AG08395 (cell line): Measurements from ENCODE around the gene PIP5K1B.

Experiments used
- DNase-seq: peaks from one replicate; pipeline ENCODE4 v3.0.0; 2012; ENCODE audit warnings: mixed read lengths, low spot score

The PIP5K1B gene

DNA sequence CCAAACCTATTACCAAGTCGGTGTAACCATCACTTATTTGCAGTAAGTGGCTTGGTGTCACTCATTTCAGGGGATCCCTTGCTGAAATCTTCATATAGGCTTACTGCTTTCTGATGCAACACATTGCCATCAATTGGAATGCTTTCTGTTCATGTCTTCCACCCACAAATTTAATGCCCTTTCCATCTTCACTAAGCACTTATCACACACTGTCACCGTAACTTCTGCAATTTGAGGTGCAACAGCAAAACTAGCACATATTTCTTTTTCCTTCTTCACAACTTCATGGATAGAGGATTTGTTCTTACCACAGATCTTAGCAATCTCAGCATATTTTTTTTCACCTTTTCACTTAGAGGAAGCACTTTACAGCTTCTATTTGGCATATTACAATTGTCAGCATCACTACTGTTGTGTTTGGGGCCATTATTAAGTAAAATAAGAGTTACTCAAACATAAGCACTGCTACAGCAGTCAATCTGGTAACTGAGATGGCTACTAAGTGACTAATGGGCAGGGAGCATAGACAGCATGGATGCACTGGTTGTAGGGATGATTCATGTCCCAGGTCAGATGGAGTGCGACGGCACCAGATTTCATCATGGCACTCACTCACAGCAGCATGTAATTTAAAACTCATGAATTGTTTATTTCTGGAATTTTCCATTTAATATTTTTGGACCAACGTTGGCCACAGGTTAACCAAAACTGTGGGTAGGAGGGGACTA is 70.1 kb downstream of the PIP5K1B start:
- DNase-seq: no peak

DNA sequence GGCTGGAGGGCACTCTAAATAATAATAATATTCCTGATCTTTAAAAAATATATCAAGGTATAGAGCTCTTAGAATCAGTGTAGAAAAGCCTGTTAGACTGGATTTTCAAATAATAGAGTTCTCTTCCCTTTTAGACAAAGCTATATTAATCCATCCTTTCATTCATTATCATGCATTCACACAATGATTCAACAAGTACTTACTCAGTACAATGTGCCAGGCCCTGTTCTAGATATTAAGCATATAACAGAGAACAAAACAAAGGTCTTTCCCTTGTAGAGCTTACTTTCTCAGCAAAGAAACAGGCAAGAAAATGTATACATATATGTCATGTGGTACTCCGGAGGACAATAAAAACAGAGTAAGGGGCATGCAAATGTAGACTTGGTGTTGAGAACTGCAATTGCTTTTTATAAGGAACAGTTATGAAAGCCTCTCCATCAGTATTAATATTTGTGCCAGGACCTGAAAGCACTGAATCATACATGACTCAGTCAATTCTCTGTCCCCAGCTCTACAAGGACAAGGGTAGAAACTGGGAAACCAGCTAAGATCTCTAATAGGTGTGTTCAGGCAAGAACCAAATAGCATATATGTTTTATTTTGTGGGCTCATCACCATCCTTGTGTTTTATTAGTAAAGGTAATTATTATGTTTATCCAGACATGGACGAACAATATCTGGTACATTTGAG is 72.2 kb downstream of the PIP5K1B start:
- no peak for DNase-seq

DNA sequence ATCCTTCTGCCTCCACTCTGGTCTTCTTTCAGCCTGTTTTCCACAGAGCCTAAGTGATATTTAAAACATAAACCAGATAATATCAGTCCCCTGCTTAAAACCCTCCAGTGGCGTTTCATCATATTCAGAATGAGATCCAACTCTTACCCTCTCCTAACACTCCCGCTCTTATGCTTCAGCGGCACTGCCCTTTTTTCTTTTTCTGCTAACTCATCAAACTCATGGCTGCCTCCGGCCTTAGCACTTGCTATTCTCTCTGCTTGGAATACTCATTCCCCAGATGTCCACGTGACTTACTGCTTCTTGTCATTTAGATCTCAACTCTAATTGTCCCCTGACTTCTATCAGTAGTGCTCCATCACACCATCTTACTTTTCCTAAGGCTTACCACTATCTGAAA is 73.6 kb downstream of the PIP5K1B start:
- DNase-seq: no peak

- peak; percentile 97 for DNase-seq
These were observed 74.7 kb downstream of the PIP5K1B start for GRCh38 chr9:68779558-68780379.

- no peak for DNase-seq
These were observed 75.3 kb downstream of the PIP5K1B start for GRCh38 chr9:68780380-68780712.

- DNase-seq: no peak
These were observed 75.7 kb downstream of the PIP5K1B start for GRCh38 chr9:68780720-68781119.

- DNase-seq: no peak
These were observed 76.9 kb downstream of the PIP5K1B start for GRCh38 chr9:68781928-68782327.

GRCh38 chr9:68782546-68782945 is 77.5 kb downstream of the PIP5K1B start:
- DNase-seq: no peak

DNA sequence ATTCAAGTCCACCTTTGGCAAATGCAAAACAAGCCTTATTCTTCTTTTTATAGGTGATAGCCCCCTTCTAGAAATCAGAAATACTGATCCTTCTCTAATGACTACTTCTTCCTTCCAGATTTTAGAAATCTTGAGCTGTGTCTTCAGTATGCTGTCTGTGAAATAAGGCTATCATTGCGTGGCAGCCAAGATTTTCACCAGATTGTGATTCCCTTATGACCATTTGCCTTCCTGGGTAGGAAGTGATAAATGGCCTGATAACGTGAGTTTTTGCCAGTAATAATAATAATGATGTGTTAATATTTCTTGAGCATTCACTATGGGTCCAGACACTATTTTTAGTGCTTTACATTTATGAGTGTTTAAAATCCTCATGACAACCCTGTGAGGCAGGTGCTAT is 80.9 kb downstream of the PIP5K1B start:
- no peak for DNase-seq

- no peak for DNase-seq
These were observed 86.1 kb downstream of the PIP5K1B start for GRCh38 chr9:68791169-68791568.

DNA sequence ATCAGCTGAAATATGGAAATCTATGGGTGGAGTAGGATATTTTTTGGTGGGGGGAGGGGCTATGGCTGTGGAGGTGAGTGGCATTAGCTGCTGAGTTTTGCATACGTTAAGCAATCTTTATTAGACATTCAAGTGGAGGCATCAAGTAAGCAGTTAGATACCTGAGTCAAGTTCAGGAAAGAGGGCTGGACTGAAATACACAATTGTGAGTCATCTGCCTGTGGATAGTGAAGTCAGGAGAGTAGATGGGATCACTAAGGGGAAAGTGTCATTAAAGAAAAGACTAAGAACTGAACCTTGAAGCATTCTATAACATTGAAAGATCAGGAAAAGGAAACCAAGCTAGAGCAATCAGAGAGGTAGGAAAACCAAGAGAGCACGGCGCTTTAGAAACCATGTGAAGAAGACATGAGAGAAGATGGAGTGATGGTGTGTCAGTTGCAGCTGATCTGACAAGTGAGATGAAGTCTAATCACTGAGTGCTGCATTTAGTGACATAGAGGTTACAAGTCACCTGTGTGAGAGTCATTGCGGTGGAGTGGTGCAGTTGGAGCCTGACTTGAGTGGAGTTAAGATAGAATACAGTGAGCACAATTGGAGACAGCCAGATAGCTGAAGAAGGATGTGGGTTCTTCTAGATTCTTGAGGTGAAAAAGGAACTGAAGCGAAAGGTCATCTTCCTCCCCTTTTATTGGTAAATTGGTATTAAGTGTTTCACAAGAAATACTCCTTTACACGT is 88.7 kb downstream of the PIP5K1B start:
- DNase-seq: no peak

GRCh38 chr9:68794898-68795297 is 89.9 kb downstream of the PIP5K1B start:
- no peak for DNase-seq

- no peak for DNase-seq
These were observed 90.4 kb downstream of the PIP5K1B start for GRCh38 chr9:68795411-68795810.

DNA sequence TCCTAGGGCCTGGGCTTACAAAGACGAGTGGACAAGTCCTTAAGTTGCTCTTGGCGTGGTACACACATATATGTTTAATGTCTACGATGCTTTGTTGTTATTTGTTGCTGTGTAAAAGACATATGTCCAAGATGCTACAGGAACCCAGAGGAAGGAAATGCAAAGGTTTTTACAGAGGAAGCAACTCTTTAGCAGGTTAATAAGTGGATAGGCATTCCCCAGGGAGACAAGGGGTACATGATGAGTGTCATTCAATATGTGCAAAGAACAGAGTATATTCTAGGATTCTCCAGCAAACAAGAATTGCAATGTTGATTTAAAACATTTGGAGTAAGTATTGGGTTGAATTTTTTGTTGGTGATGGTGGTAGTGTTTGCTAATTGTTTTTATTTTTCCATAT is 92.1 kb downstream of the PIP5K1B start:
- no peak for DNase-seq

DNA sequence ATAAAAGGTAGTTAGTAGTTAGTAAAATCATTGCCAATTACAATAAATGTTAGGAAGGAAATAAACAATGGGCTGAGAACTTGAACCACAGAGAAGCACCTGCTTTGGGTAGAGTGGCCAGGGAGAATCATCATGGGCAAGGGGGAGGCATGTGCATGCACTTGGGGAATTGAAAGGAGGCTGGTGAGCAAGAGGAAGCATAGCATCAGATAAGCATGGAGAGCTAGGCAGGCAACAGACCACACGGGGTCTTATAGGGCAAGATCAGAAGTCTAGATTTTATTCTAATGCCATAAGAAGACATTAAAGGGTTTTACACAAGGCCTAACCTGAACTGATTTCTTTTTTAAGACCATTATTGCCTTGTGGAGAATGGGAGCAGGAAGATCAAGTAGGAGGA is 93.4 kb downstream of the PIP5K1B start:
- no peak for DNase-seq

DNA sequence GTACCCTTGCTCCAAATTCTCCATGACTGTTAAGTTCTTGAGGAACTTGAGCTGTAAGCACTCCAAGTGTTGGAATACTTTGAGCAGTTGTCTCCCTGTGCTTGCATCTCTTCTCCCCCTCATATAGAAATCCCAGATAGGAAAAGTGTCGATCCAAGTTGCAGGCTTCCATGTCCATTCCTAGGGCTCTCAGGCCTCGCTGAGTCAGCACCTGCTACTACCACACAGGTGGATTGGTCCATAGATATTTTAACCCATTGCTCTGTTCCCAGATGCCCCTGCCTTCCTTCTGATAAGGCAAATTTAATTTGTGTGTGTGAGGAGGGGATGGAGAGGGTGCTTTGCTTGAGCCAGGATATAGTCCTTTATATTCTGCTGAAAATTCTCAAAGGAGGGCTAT is 95.8 kb downstream of the PIP5K1B start:
- no peak for DNase-seq

DNA sequence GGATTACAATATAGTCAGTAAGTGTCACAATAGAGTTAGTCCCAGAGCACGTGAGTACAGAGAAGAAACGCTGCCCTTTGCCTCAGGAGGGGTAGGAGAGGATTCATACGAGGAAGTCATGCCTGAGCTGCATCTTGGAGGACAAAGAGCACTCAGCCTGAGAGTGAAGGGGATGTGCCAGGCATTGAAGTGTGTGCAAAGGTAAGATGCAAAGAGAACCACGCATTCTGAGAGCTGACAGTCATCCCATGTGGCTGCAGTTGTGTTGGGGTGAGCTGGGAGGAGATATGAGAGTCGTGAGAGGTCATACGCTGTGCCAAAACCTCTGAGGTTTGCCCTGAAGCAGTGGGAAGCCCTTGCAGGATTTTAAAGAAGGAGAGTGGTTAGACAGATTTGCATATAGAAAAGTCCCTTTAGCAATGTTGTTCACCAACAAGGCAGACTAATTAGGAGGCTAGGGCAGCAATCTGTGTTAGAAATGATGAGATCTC is 97.5 kb downstream of the PIP5K1B start:
- no peak for DNase-seq

- DNase-seq: no peak
These were observed 100.2 kb downstream of the PIP5K1B start for GRCh38 chr9:68804911-68805889.

GRCh38 chr9:68805890-68806517 is 101.0 kb downstream of the PIP5K1B start:
- no peak for DNase-seq

- DNase-seq: no peak
These were observed 103.4 kb downstream of the PIP5K1B start for GRCh38 chr9:68808338-68808890.
